NCI-H2227 (cell line): ENCODE measurements around the gene OSGIN1.
A peak's percentile ranks its signal among the peaks of the same experiment; 100 is the strongest.

ENCODE experiments used
- DNase-seq: peaks from one replicate; lab custom pipeline; 2025; ENCODE audit not compliant: unreplicated experiment; lab: John Stamatoyannopoulos, UW

Gene OSGIN1, protein sequence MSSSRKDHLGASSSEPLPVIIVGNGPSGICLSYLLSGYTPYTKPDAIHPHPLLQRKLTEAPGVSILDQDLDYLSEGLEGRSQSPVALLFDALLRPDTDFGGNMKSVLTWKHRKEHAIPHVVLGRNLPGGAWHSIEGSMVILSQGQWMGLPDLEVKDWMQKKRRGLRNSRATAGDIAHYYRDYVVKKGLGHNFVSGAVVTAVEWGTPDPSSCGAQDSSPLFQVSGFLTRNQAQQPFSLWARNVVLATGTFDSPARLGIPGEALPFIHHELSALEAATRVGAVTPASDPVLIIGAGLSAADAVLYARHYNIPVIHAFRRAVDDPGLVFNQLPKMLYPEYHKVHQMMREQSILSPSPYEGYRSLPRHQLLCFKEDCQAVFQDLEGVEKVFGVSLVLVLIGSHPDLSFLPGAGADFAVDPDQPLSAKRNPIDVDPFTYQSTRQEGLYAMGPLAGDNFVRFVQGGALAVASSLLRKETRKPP

DNA sequence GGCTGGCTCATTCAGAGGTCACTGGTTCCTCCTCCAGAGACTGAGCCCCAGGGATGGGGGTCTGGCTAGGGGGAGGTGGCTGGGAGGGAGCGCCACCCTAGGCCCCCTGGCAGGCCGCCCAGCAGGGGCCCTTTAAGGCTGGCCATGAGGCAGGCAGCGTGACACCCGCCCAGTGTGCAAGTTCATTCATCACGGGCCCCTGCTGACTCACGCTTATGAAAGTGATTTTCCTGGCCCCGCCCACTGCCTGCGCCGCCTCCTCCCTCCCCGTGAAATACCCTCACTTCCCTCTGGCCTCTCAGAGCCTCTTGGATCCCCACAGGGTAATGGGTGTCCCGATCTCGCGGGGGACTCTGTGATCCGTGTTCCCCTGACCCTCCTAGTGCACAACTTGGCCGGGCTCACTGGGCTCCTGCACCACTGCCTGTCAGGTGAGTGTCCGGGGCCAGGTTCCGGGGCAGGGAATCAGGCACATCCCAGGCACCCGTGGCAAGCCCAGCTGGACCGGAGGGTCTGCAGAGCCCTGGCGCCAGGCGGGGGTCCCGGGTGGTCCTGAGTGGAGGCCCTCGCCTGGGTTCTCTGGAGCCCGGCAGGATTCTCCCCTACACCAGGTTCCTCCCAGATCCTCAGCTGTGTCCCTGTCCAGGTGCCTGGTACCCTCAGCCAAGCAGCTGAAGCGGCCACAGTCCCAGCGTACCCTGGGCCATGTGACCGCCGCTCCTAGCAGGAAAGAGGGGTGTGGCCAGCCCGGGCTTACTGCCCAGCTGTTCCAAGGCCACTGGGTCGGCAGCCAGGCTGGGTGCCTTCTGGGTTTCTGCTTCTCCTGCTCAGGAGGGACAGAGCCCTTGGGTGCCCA lies at the start of gene OSGIN1:
OSGIN1 (plus strand) TSS at position 301 of the 856 bp plus-strand sequence. CDS start 4,432 bp downstream, outside the sequence.
- peak; percentile 58 for DNase-seq

DNA sequence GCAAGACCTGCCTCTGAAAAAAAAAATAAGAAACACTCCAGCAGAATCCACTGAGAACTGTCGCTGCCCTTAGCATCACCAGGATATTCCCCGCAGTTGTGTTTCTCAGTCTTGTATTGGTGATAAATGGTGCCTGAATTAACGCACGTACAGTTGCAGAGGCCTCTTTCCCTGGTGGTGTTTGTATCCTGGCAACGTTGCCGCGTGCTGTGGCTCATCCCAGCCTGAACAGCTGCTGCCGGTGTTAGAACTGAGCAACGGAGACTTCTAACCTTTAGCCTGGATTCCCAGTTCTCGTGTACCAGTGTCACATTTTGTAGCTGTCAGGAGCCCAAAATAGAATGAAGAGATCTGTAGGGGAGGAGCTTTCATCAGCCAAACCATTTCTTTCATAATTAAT lies 49.3 kb upstream of the OSGIN1 start:
- DNase-seq, result peak; percentile 68

DNA sequence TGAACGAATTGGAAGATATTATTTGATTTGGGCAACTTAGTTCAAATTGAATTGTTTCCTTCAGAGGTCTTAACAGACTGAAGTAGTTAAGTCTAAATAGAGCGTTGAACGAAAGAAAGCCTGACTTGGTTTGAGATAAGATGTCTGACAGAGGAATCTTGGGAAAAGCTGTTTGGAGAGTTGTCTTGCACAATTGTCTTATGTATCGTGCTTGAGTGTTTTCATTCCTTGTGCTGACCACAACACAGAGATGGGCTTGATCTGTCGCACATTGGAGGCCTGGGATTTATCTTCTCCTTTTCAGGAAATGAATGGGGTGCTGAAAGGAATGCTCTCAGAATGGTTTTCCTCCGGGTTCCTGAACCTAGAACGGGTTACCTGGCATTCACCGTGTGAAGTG lies 46.4 kb upstream of the OSGIN1 start:
- no peak for DNase-seq

DNA sequence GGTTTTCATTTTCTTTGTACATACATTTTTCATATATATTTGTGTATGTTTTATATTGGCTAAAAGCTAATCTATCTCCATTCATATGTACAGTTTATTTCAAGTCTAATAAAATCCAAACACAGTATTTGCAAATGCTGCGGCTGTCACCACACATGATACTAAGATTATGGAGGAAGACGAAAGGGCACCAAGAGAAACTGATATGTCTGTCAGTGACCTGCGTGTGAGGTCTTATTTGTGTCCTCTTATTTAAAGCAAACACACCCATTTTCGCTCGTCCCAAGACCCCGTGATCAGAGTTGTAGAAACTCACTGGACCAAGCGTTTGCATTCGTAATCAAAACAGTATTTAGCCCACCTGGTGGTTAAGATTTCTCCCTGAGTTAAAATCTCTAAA lies 45.9 kb upstream of the OSGIN1 start:
- DNase-seq, result no peak

DNA sequence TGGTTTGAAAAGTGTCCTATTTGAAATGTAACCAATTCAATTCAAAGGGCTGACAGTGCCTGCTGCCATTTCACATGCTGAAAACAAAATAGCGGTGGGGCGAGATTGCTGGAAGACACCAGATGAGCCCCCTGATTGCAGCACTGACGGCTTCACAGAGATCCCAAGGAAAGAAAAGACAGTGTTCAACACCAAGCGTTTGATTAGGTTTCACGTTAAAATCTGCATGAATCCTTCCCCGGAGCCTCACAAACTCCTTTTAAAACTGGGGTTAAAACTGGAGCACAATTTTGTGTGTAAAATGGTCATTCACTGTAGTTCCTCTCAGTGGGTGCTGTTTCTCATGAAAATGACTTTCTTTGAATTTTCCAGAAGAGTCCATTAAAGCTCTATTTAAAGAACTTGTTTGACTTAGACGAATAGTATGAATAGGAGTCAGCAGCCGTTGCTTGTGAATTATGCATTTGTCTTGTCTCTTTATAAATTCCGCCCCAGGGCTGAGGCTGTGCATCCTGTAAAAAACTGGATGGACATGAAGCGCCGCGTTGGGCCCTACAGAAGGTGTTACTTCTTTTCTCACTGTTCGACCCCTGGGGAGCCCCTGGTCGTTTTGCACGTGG lies 45.3 kb upstream of the OSGIN1 start:
- no peak for DNase-seq

DNA sequence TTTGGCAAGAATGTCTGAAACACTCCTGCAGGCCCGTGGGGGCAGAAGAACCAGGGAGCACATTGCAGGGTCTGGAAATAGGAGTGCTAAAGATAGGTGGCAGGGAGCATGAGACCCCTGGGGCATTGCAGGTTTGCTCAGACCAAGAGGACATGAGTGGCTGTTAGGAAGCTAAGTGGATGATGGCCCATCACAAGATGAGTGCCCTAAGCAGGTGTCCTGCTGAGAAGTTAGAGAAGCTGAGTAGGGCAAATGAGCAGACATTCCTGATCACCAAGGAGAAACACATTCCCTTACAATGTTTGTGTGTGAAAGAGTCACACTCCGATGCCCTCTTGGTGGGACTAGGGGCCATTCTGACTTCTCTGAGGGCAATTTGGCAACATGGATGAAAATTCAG lies 44.2 kb upstream of the OSGIN1 start:
- no peak for DNase-seq

DNA sequence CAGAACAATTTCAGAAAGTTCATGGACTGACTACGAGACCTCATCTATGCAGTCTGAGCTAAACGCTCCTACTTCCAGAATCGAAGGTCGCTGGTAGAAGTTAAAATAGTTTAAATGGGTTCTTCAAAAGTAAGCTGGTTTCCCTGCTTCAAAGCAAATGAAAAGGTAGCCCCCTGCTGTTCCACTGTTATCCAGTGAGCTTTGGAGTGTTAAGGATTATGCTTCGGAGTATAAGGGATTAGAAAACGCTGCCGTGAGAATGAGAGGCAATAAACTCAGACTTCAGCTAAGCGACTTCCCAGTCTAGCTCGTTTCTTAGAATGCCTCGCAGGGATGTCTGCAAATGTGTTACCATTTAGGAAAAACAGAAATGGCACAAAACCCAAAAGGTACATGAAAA lies 41.8 kb upstream of the OSGIN1 start:
- DNase-seq, result no peak

DNA sequence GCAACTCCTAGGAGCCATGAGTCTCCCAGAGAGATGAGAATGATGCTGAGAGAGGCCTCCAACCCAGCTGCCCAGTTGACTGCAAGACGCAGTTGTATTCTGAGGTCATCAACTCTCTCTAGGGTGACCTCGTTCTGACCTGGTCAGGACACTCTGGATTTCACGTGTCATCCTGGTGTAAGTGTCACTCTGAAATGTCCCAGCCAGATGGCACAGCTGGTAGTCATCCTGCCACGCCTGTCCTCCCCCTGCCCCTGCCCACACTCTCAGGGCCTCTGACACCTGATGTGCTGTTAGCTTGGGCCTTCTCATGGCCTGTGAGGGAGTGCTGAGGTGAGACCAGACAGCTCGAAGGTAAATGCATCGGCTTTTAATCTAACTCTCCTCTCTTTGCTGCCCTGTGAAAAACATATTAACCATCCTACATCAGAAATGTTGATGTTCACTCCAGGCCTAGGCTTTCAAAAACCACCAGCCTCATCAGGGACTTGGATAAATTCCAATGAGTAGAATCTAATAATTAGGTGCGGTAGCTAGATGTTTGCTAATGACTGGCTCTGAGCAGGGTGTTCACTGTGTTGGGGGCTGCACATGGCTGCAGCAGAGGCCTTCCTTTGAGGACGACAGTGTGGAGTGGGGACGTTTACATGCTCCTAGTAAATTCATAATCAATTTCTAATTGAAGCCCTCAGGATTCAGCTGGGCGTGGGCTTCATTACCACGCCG lies 40.4 kb upstream of the OSGIN1 start:
- no peak for DNase-seq

DNA sequence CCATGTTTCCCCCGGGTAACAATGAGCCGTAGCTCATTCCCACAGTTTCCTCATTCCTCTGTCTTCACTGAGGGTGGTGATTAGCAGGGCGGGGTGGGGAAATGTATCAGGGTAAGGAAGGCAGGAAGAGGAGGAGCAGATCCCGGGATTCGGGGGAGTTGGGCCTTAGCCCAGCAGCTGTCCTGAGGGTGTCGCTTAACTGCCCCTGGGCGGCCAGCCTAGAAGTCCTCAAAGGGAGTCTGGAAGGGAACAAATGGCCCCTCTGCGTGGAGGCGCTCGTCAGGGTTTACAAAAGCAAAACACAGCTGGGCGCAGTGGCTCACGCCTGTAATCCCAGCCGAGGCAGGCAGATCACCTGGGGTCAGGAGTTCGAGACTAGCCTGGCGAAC lies 39.8 kb upstream of the OSGIN1 start:
- DNase-seq, result no peak

DNA sequence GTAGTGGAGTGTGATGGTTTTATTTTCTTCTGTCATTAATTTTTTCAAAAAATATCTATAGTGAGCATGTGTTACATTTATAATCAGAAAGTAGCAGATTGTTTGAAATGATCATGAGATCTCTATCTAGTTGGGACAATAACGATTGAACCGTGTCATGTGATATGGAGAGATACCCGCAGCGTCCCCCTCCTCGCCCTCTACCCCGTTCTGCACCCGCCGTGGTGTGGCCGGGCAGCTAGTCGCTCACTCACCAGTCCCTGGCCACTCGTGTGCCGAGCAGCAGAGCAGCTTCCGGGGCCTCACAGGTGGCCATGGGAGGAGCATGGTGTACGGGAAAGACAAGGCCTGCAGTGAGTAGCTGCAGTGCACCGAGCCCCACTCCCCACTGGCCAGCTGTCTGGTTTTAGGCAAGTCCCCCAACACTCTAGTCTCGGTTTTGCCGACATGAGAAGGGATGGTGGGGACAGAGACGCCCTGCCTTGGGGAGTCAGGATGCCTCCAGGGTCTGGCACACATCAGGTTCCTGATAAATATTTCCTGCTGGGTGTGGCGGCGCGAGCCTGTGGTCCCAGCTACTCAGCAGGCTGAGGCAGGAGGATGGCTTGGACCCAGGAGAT lies 38.8 kb upstream of the OSGIN1 start:
- DNase-seq, result no peak

DNA sequence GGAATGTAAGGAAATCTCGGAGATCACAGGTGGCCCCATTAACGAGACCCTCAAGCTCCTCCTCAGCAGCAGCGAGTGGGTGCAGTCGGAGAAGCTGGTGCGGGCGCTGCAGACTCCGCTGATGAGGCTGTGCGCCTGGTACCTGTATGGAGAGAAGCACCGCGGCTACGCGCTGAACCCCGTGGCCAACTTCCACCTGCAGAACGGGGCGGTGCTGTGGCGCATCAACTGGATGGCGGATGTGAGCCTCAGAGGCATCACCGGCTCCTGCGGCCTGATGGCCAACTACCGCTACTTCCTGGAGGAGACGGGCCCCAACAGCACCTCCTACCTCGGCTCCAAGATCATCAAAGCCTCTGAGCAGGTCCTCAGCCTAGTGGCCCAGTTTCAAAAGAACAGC lies 38.0 kb upstream of the OSGIN1 start:
- DNase-seq, result no peak

DNA sequence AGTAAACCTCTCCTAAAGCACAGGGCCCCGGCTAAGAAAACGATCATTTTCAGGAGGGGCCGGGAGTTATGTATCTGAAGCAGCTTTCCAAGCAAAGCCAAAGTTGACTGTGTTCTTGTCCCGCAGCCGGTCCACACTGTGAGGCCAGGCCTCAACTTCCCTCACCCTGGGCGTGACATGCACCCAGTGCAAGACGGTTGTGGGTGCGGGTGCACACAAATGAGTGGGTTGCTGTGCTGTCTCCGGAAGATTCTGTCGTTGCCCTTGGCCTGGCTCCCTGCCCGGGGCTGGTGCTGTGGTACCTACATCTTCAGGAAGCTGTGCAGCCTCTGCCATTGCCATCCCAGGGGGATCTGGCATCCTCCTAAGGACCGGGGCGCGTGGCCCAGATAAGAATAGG lies 37.5 kb upstream of the OSGIN1 start:
- DNase-seq, result no peak

DNA sequence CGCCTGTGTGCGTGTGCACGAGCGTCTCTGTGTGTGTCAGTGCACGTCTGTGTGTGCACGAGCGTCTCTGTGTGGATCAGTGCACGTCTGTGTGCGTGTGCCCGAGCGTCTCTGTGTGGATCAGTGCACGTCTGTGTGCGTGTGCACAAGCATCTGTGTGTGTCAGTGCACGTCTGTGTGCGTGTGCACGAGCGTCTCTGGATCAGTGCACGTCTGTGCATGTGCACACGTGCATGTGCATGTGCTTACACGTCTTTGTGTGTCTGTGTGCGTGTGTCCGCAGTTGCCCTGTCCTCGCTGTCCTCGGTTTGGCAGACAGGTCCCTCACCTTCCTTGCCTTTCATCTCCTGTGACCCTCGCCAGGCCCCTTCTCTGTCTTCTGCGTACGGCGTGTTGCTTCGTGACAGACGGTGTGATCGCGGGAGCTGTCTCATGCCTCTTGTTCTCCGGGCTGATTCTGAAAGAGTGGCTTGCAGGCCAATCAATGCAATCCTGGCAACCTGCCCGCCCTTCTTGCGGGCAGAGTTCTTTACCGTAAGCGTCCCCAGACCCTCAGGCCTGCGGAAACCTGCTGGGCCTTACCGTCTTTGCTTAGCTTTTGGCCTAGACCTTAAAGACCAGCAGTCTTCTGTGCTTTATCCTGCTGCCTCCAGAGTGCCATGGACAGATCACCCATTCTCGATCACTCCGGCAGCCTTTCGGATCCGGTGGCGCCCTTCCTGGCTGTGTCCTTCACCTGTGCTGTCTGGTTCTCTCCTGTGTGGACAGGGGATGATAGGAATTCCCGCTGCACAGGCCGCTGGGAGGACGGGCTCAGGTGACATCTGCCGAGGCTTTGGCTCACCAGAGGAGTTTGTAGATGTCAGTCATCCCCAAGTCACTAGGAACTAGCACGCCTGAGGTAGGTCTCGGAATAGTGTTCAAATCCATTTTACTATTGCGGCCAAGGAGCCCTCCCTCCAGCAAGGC lies 35.6 kb upstream of the OSGIN1 start:
- DNase-seq, result no peak

DNA sequence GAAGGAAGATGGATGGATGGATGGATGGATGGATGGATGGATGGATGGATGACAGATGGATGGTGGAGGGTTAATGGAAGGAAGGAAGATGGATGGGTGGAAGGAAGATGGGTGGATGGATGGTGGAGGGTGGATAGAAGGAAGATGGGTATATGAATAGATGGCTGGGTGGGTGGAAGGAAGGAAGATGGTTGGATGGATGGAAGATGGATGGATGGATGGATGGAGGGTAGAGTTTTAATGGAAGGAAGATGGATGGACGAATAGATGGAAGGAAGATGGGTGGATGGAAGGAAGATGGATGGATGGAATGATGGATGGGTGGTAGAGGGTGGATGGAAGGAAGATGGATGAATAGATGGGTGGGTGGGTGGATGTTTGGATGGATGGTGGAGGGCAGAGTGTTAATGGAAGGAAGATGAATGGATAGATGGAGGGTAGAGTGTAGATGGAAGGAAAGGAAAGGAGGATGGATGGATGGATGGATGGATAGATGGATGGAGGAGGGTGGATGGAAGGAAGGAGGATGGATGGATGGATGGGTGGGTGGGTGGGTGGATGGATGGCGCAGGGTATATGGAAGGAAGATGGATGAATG lies 32.0 kb upstream of the OSGIN1 start:
- DNase-seq, result no peak

DNA sequence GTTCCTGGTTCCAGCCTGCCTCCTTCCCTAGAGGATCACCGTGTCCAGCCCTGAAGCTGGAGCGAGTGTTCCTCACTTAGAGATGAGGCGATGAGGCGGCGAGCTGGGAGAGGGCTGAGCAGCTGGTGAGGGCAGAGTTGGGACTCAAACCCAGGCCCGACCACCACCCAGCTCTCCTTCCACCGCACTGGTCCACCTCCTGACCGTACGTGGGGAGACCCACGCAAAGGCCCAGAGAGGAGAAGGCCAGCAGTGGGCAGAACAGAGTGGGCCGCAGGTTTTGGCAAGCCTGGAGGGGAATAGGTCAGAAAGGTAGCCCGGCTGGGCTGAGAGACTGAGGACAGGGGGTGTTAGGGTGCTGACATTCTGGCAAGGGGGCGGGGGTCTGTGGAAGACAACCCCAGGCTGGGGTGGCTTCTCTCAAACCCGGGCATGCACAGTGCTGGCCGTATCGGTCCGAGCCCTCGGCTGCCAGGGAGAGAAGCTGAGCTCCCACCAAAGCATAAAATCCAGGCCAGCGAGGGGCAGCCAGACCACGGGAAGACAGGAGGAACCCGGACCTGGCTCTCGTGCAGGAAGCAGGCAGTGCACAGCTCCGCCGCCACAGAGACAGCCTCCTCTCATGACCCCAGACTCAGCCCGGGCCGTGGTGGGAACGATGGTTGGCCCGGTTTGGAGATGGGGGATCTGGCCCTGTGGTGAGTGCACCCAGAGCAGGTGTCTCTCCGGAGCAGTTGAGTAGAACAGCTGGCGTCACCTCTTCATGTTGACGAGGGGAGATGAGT lies 29.3 kb upstream of the OSGIN1 start:
- no peak for DNase-seq

DNA sequence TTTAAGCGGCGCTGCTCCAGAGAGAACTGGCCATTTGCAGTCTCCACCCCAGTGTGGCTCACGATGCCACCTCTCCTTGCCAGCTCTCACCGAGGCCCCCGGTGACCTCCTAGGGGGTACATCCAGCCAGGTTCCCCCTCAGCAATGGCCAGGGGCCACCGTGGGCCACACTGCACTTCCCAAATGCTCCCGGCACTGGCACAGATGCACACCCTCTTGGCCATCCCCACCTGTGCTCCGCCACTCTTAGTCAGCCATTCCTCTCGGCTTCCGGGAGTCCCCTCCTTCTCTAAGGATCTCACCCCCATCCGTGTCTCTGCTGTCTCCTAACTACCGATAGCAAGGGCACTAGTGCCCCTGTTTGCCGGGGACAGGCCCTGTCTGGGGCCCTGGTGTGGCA lies 28.4 kb upstream of the OSGIN1 start:
- DNase-seq, result no peak

DNA sequence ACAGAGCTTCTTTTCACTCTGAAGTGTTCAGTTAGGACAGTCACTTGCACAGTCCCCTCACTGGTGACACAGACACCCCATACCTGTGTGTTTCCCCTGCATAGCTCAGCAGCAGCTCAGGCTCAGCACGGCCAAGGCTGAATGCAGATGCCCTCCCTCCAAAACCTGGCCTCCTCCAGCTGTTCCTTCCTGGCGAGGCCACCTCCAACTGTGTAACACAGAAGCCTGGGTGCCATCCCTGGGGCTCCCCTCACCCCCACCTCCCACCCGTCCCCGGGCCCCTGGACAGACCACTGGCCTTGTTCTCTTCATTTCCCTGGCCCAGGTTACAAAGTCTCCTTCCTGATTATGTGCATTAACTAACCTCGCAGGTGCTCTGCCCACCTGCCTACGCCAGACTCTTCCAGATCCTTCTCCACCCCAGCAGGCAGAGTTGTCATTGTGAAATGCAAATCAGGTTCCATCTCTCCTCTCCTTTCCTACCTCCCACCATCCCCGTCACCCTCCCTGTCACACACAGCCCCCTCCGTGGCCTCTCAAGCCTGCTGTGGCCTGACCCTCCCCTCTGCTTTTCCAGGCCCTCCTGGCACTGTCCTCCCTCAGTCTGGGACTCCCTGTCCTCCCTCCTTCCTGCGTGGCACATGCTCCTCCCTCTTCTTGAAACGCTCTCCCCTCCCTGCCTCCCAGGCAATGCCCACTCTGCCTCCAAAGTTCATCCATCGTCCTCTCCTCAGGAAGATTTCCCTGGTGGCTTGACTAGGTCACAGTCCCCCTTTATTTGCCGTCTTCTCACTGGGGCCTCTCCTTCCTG lies 27.7 kb upstream of the OSGIN1 start:
- DNase-seq, result no peak
